GM18511 (cell line): ENCODE measurements around the gene PHACTR2.
"Not testable (repeated sequence)": the region's sequence is repeated elsewhere in the genome, so short reads cannot be mapped to it uniquely, and the experiment has no call there.

Experiments used
- ATAC-seq: cut with Tn5 transposase; IDR thresholded peaks from one replicate; pipeline ENCODE4 v1.9.1; 2021; ENCODE audit warnings: mild to moderate bottlenecking, moderate library complexity; ENCODE audit not compliant: unreplicated experiment

The PHACTR2 gene

DNA sequence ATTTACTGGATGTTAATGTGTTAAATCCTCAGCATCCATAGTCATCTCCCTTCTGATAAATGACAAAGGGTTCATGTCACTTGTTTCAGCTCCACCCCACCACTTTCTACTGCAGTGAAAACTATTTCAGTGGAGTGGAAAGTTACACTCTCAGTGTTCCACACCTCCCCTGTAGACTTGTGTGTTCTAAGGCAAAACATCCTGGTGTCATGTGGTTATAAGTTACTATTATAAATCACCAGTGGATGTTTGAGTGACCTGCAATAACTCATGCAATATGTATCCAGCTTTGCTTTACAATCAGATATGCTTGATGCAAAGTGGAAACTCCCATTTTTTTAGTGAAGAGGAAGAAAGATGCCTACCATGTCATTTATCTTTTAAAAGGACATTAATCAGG is 83.3 kb downstream of the PHACTR2 start:
- ATAC-seq, result no peak

DNA sequence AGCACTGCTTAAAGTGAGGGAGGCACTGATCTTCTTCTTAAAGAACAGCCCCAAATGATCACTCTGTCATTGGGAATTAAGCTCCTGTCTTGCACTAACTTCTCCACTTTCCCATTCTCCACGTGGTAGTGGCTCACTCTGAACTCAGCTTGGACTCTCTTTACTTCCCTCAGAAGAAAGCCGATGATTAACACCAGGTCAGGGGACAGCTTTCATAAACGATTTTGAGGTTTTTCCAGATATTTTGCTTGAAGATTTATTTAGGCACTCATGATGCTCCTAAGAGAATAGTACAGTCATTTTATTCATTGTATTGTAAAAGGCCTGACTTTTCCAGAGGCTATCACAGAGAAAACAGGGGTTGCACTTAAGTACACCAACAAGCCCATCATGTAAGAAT is 84.4 kb downstream of the PHACTR2 start:
- ATAC-seq, result no peak

DNA sequence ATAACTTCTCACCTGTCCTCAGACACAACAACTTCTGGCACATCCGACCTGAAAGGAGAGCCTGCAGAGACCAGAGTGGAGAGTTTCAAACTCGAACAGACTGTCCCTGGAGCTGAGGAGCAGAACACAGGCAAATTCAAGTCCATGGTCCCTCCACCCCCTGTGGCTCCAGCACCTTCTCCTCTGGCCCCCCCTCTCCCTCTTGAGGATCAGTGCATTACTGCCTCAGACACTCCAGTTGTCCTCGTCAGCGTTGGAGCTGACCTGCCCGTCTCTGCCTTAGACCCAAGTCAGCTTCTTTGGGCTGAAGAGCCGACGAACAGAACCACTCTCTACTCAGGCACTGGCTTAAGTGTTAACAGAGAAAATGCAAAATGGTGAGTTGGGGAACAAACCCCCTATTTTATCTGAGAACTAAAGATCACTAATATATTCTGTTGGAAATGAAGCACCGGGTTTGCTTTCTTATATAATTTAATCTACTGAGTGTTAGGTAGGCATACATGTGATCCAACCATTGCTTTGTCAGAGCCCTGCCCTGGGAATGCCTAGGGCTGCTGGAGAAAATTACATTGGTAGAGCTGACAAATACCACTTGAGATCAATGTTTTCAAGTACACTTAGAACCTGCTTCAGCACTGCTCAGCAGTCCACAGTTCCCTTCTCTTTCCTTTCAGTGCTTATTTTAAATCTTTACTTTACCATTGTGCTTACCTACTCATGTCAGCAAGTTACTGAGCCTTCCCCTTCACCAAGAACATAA is 87.8 kb downstream of the PHACTR2 start:
- ATAC-seq, result no peak

DNA sequence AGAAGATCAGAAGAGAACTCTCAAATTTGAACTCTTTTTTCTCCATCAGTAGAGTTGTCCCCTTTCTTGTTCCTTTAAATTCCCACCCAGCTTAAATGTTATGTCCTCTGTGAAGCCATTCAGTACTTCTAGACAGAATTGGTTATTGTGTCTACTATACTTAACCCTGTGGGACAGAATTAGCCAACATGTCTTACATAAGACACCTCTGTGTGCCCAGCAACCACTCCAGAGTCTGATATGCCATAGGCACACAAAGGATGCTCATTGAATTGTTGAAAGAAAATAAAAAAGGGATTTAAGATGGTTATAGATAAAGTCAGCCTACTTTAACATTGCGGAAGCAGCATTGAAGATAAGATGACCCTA is 88.4 kb downstream of the PHACTR2 start:
- no peak for ATAC-seq

DNA sequence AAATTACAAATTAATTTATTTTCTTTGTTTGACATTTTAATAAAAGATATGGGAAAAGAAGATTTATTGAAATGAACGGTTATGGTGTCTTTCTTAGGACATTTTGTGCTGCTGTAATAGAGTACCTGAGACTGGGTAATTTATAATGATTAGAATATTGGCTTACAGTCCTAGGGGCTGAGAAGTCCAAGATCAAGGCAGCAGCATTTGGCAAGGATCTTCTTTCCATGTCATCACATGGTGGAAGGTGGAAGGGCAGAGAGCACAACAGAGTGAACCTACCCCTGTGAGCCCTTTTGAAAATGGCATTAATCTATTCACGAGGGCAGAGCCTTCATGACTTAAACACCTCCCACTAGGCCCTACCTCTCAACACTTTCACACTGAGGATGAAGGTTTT is 89.7 kb downstream of the PHACTR2 start:
- no peak for ATAC-seq

DNA sequence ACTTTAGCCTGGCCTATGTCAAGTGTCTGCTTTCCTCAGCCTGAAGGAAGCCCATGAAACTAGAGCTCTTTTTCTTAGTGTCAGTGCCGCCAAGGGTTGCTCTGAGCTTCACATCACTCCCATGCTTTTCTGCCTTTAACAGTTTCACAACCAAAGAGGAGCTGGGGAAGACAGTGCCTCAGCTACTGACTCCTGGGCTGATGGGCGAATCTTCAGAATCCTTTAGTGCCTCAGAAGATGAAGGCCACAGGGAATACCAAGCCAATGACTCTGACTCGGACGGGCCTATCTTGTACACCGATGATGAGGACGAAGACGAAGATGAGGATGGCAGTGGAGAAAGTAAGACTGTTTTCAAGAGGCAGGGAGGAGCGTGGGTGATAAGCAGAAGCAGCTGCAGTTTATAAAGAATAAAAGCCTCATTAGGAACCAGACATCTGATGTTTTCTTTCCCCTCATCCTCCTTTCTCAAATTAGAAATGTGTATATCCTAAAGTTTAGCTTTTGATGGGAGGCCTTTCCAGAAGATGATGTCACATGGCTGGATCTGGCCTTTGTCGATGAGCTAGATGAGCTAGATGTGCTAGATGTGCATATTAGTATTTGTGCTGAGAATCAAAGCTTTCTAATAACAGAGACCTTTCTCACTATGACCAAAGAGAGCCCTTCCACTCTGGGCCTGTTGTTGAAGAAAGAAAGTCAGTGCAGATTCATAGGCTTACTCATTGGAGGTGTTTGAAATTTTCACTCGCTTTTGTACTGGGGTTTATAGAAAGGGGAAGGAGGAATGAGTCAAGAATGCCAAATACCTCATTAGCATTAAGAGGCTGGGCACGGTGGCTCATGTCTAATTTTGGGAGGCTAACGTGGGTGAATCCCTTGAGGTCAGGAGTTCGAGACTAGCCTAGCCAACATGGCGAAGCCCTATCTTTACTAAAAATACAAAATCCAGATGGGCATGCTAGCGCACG is 94.6 kb downstream of the PHACTR2 start:
- ATAC-seq, result no peak

DNA sequence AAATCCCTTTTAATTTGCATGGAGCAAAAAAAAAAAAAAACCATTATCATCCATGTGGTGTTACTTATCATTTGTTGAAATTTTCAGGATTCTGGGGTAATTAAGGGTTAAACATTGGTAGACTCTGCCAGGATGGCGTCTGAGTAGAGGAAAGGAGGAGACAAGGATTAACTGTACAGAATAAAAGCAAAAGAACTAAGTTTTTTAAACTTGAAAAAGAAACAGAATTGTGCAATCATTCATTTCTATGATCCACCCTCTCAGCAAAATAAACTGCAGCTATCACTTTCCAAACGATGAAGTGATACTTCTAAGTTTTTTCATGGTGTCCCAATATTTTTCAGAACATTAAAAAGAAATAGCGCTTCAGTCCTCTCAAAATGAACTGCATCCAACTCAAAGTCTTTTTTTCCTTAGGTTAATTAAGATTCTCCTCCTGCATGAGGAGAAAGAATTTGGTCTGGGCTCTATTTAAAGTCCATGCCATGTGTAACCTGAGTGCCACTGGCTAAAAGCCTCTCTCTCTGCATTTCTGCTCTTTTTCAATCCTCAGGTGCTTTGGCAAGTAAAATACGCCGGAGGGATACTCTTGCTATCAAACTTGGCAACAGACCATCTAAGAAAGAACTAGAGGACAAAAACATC is 95.9 kb downstream of the PHACTR2 start:
- no peak for ATAC-seq

DNA sequence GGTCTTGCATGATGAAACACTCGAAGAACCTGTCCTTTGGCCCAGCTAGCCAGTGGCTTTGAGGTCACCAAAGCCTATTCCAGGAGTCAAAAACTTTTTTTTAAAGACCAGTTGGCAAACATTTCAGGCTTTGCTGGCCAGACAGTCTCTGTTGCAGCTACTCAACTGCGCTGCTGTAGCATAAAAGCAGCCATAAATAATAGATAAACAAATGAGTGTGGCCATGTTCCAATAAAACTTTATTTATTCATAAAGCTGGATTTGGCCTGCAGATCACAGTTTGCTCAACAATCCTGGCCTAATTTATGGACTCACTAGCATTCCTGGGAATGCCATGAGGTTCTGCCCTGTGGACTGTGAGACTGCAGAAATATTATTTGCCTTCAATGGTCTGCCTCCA is 96.6 kb downstream of the PHACTR2 start:
- ATAC-seq, result no peak

DNA sequence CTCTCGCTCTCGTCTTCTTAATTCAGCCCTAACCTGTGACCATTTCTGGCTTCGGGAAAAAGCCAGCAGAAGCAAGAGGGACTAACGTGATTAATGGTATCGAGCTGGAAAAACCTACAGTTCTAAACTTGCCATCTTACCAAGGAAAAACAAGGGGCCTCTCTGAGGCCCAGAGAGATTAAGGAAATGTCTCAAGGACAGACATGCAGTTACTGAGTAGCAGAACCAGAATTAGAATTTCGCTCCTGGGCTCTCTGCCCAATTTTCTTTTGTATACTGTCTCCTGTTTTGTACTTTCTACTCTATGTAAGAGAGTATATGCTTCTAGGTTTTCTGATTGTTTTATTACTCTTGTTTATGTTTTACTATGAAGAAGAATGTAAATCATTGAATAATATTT is 97.6 kb downstream of the PHACTR2 start:
- ATAC-seq, result no peak

DNA sequence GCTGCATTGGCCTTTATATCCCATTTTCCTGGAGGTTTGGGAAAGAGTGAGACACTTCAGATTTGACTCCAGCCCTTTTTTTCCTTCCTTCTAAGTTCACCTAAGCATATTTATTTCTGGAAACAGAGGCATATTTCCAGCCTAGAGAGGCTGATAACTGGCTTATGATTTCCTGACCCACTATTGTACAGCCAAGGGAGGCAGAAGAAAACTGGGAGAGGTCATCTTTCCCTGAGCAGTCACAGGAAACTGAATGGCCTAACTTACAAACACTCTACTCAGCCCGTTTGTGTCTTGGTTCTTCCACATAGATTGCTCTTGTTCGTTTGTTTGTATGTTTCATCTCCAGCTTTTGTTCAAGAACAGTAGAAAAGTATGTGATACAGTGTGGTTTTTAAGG is 101.2 kb downstream of the PHACTR2 start:
- ATAC-seq, result no peak

DNA sequence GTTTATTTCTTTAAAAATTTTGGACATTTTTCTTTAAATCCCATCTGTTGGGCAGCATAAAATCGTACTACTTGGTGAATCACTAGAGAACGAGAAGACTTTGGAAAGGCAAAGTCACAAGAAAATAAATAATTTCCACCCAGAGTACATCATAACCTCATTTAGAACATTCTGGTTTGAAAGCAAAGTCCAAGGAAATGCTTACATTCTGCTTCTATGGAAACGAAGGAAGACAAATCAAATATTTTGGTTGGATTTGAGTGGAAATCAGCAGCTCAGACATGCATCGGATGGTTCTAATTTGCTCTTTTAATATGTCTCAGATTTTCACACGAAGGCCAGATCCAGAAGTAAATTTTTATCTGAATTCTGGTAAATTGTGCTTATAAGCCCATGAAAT is 104.7 kb downstream of the PHACTR2 start:
- ATAC-seq, result no peak

DNA sequence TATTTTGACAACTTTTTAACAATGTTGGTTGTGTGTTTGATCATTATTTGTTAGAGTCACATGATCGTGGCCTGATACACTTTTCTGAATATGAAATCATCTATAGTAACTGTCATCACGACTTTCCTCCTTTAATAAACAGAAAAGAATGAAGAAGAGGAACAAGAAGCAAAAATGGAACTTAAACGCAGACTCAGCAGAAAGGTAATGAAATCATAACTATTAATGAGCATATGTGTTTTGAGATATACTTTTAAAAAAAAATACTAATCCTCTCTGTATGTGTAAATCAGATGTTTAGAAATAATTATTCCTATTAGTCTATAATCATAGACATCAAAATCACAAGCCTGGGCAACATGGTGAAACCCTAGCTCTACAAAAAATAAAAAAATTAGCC is 105.3 kb downstream of the PHACTR2 start:
- no peak for ATAC-seq

DNA sequence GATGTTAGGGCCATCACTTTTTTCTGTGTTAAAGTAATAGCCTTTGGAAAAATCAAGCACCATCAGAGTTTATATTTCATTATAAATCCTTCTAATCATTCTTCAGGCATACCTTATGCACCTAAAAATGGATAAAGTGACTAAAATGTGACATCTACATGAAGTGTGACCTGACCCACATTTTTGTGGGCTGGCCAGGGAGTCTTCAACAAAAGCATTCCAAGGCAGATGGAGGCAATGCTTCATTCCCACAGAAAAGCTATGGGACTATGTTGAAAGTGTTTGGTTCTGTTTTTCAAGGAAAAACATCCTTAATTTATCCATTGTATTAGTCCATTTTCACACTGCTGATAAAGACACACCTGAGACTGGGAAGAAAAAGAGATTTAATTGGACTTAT is 106.6 kb downstream of the PHACTR2 start:
- ATAC-seq, result no peak

DNA sequence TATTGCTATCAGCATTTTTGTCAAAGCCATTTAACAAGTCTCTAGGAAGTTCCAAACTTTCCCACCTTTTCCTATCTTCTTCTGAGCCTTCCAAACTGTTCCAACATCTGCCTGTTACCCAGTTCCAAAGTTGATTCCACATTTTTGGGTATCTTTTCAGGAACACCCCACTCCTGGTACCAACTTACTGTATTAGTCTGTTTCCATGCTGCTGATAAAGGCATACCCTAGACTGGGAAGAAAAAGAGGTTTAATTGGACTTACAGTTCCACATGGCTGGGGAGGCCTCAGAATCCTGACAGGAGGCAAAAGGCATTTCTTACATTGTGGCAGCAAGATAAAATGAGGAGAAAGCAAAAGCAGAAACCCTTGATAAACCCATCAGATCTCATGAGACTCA is 108.6 kb downstream of the PHACTR2 start:
- not testable (repeated sequence) for ATAC-seq

DNA sequence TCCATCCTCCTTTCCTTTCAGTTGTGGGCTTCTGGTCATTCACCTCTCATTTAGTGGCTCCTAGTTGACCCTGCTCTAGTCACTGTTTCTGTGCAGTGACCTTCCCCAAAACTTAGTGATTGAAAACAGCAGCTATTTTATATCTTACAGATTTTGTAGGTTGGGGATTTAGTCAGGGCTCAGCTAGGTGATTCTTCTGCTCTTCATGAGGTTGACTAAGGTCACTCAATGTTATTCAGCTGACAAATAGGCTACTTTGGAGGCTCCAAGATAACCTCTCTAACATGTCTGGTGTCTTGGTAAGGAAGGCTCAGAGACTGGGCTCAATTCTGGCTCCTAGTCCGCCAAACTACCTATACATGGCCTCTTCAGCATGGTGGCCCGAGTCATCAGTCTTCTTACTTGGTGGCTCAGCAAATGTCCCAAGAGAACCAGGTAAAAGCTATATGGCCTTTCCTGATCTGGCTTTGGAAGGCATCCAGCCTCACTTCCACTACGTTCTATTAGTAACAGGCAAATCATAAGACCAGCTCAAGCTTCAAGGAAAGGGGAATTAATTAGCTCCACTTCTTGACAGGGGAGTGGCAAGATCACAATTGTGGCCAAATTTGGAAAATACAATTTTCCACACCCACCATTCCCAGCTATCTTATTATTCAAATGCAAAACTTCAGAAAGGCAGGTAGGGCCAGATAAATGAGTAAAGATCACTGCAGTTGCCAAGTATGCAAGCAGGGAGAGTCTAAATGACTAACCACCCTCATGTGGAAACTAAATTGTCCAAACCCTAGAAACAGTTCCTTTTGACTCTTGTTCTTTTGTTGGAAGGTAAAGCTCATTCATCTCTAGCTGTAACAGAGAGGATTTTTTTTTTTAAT is 114.9 kb downstream of the PHACTR2 start:
- no peak for ATAC-seq

DNA sequence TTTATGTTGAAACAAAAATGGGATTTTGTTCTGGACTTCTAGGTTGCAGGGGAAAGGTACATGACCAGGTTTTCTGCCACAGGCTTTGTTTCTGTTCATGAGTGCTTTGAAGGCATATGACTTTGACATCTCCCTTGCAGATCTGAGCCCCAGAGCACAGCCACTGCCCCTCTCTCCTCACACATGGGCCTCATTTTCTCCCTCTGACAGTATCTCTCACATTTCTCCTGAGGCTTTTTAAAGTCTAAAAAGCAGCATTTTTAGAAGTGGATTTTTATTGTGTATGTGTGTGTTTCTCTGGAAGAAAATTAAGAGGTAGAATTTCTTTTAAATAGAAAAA is 115.5 kb downstream of the PHACTR2 start:
- ATAC-seq, result no peak

DNA sequence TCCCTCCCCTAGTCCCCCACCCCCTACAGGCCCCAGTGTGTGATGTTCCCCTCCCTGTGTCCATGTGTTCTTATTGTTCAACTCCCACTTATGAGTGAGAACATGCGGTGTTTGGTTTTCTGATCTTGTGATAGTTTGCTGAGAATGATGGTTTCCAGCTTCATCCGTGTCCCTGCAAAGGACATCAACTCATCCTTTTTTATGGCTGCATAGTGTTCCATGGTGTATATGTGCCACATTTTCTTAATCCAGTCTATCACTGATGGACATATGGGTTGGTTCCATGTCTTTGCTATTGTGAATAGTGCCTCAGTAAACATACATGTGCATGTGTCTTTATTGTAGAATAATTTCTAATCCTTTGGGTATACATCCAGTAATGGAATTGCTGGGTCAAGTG is 118.8 kb downstream of the PHACTR2 start:
- ATAC-seq, result not testable (repeated sequence)

DNA sequence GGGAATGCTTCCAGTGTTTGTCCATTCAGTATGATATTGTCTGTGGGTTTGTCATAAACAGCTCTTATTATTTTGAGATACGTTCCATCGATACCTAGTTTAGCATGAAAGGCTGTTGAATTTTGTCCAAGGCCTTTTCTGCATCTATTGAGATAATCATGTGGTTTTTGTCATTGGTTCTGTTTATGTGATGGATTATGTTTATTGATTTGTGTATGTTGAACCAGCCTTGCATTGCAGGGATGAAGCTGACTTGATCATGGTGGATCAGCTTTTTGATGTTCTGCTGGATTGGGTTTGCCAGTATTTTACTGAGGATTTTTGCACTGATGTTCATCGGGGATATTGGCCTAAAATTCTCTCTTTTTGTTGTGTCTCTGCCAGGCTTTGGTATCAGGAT is 120.7 kb downstream of the PHACTR2 start:
- ATAC-seq, result not testable (repeated sequence)

DNA sequence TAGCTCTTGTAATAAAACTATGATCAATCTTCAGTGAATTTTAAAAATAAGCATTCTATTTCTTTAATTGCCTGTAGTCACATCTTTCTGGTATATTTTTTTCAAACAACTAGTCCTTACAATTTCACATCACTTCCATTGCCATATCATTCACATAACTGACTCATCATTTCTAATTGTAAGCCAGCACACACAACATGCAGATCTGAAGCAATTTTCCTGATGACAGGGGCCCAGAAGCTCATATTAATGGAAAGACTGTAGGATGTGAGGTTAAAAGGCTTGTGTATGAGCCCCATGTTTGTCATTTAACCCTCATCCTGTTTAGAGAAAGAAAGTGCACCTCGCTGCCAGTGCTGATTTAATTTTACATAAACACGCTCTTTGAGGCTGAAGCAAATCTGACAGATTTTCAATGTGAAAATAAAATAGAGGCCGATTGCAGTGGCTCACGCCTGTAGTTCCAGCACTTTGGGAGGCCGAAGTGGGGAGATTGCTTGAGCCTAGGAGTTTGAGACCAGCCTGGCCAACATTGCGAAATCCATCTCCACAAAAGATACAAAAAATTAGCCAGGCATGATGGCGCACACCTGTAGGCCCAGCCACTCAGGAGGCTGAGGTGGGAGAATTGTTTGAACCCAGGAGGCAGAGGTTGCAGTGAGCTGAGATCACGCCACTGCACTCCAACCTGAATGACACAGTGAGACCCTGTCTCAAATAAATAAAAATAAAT is 125.2 kb downstream of the PHACTR2 start:
- ATAC-seq, result no peak
